Epithelial cell of prostate (primary cell): ENCODE results near the gene CNIH3.

Source experiments
- DNase-seq: peaks from one replicate; pipeline ENCODE4 v3.0.0-alpha.2; 2011; ENCODE audit warnings: low read depth, low spot score
- H3K27ac ChIP-seq: fragments of 450-650 bp; 2 replicates; pipeline ENCODE4 v1.5.1; 2017; ENCODE audit warnings: mild to moderate bottlenecking

Gene CNIH3

GRCh38 chr1:224786533-224787250, 170.6 kb downstream of the CNIH3 start:
- peak; percentile 22 for DNase-seq

DNA sequence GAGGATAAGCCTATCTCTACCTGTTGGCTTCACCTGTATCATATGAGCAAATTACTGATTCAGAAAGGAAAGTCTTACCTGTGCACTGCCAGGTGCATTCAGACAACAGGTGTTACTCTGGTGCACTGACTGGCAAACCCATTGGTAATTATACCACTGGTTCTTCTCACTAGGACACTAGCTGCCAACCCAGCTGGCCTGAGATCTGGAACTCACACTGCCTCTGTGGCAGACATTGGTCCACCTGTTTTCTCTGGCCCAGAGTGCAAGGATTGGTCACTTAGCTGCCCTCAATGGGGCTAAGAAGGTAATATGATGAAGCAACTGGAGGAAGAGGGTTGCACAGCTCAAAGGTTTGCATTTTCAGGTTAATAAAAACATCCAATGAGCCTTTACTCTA, 173.2 kb downstream of the CNIH3 start:
- DNase-seq = no peak

More at GRCh38 chr1:224786533-224787250, 170.6 kb downstream of the CNIH3 start:
- no peak overlapping the region for H3K27ac ChIP-seq

More for the DNA sequence above, 173.2 kb downstream of the CNIH3 start:
- H3K27ac ChIP-seq = no peak overlapping the region
